H1 (cell line): Measurements from ENCODE around the gene PLXNA4. TPM values are rescaled to one million over a fixed set of nuclear protein-coding genes. Genes with fewer than 3 reads are reported as not detected.

Experiments
- CTCF ChIA-PET: fragments of 300-600 bp; sonication (Branson Sonifier 250); formaldehyde crosslinking; loops from one replicate; lab custom pipeline; 2021; ENCODE audit not compliant: partially characterized antibody; lab: Charles Lee
- POLR2A ChIA-PET: fragments of 300-600 bp; sonication (Branson Sonifier 250); formaldehyde crosslinking; loops from one replicate; lab custom pipeline; 2021; ENCODE audit warnings: inconsistent platforms; ENCODE audit not compliant: partially characterized antibody; lab: Charles Lee
- DNase-seq, 2 experiments: peaks; one replicate each; pipeline versions ENCODE4 v3.0.0 to v3.0.0-alpha.2; 2010 to 2022; ENCODE audit warnings: low spot score in 2 of 2, low read depth in 1 of 2, mixed read lengths in 1 of 2
- FAIRE-seq: peaks from 2 replicates; lab custom pipeline; 2011; peaks lifted over from hg19 to GRCh38; lab: Jason Lieb, UNC
- H2AFZ ChIP-seq: 2 replicates; pipeline ENCODE4 v1.8.1; 2012; ENCODE audit warnings: low read length, inconsistent platforms
- H2AK5ac ChIP-seq: 2 replicates; pipeline ENCODE4 v1.6.1; 2013; ENCODE audit warnings: low read depth, low read length
- H2BK120ac ChIP-seq: replicated peaks from 2 replicates; pipeline ENCODE3; 2013; ENCODE audit warnings: low read depth, low read length, inconsistent platforms
- H2BK12ac ChIP-seq: 2 replicates; pipeline ENCODE4 v1.6.1; 2013; ENCODE audit warnings: low read depth, low read length
- H2BK15ac ChIP-seq: 2 replicates; pipeline ENCODE4 v1.6.1; 2013; ENCODE audit warnings: low read length
- H2BK20ac ChIP-seq: 2 replicates; pipeline ENCODE4 v1.6.1; 2013; ENCODE audit warnings: low read length
- H2BK5ac ChIP-seq: 2 replicates; pipeline ENCODE4 v1.6.1; 2013; ENCODE audit warnings: low read depth, low read length
- H3K14ac ChIP-seq: 2 replicates; pipeline ENCODE4 v1.6.1; 2013; ENCODE audit warnings: inconsistent platforms; ENCODE audit not compliant: insufficient read length
- H3K18ac ChIP-seq: 2 replicates; pipeline ENCODE4 v1.6.1; 2013; ENCODE audit warnings: low read length; ENCODE audit errors: extremely low read depth
- H3K23ac ChIP-seq: 2 replicates; pipeline ENCODE4 v1.6.1; 2013; ENCODE audit warnings: inconsistent platforms; ENCODE audit not compliant: insufficient read length
- H3K23me2 ChIP-seq: 2 replicates; pipeline ENCODE4 v1.6.1; 2013; ENCODE audit warnings: low read depth, low read length
- H3K27ac ChIP-seq: 2 replicates; pipeline ENCODE4 v1.6.1; 2011; ENCODE audit warnings: low read depth, low read length, inconsistent platforms
- H3K27me3 ChIP-seq, 4 experiments: replicated peaks in 1 of 4; 1 replicate in 1 of 4; 2 replicates in 3 of 4; pipeline versions ENCODE4 v1.6.1 to v1.8.1; 2011 to 2013; ENCODE audit warnings: low read length in 3 of 4, mild to moderate bottlenecking in 3 of 4, inconsistent platforms in 2 of 4, mixed read lengths in 2 of 4, moderate library complexity in 1 of 4; ENCODE audit not compliant: control insufficient read depth in 3 of 4, insufficient read depth in 3 of 4; ENCODE audit errors: extremely low read depth in 1 of 4
- H3K36me3 ChIP-seq, 4 experiments: 2 replicates each; pipeline versions ENCODE4 v1.6.1 to v1.8.1; 2011 to 2013; ENCODE audit warnings: mild to moderate bottlenecking in 4 of 4, low read length in 3 of 4, moderate library complexity in 2 of 4, control low read depth in 1 of 4, inconsistent platforms in 1 of 4; ENCODE audit not compliant: insufficient read depth in 4 of 4, control insufficient read depth in 2 of 4
- H3K4ac ChIP-seq: replicated peaks from 2 replicates; pipeline ENCODE3; 2013; ENCODE audit warnings: low read length, low read depth, mixed read lengths, inconsistent platforms; ENCODE audit not compliant: insufficient read length
- H3K4me1 ChIP-seq, 4 experiments: replicated peaks in 1 of 4; 1 replicate in 1 of 4; 2 replicates in 3 of 4; pipeline versions ENCODE4 v1.6.1 to v1.8.1; 2011 to 2013; ENCODE audit warnings: low read length in 3 of 4, inconsistent platforms in 2 of 4, mixed read lengths in 1 of 4; ENCODE audit not compliant: insufficient read depth in 4 of 4, control insufficient read depth in 3 of 4
- H3K4me2 ChIP-seq, 2 experiments: 2 replicates each; pipeline versions ENCODE4 v1.6.1 to v1.8.1; 2011 to 2013; ENCODE audit warnings: low read depth in 2 of 2, low read length in 2 of 2, control low read depth in 1 of 2, inconsistent platforms in 1 of 2, mild to moderate bottlenecking in 1 of 2; ENCODE audit not compliant: insufficient read depth in 1 of 2
- H3K4me3 ChIP-seq, 4 experiments: fragments of 200-600, 300-600 bp in 1 of 4; sonication (generic), shearing (Covaris generic), sonication (Bioruptor Twin) in 1 of 4; 2 replicates each; pipeline versions ENCODE4 v1.5.1 to v1.8.1; 2011 to 2016; ENCODE audit warnings: low read length in 4 of 4, low read depth in 3 of 4, control low read depth in 2 of 4, inconsistent platforms in 2 of 4, mild to moderate bottlenecking in 2 of 4, mixed read lengths in 1 of 4, moderate library complexity in 1 of 4; ENCODE audit not compliant: insufficient read depth in 2 of 4; ENCODE audit errors: extremely low read depth in 1 of 4
- H3K56ac ChIP-seq: replicated peaks from 2 replicates; pipeline ENCODE3; 2013; ENCODE audit warnings: low read depth, mild to moderate bottlenecking, mixed read lengths, low read length, inconsistent platforms; ENCODE audit not compliant: insufficient read length
- H3K79me1 ChIP-seq: 2 replicates; pipeline ENCODE4 v1.6.1; 2013; ENCODE audit warnings: low read depth, low read length, control low read depth
- H3K79me2 ChIP-seq, 2 experiments: 2 replicates each; pipeline versions ENCODE4 v1.6.1 to v1.8.1; 2012 to 2013; ENCODE audit warnings: low read length in 2 of 2, mild to moderate bottlenecking in 2 of 2, inconsistent platforms in 1 of 2; ENCODE audit not compliant: insufficient read depth in 2 of 2, control insufficient read depth in 1 of 2
- H3K9ac ChIP-seq, 4 experiments: replicated peaks in 1 of 4; 1 replicate in 1 of 4; 2 replicates in 3 of 4; pipeline versions ENCODE4 v1.6.1 to v1.8.1; 2011 to 2013; ENCODE audit warnings: low read depth in 3 of 4, low read length in 3 of 4, control low read depth in 2 of 4, mild to moderate bottlenecking in 2 of 4, moderate library complexity in 2 of 4, inconsistent platforms in 1 of 4; ENCODE audit errors: extremely low read depth in 1 of 4
- H3K9me3 ChIP-seq, 2 experiments: 2 replicates each; pipeline versions ENCODE4 v1.6.1 to v1.8.1; 2012 to 2013; ENCODE audit warnings: mild to moderate bottlenecking in 2 of 2, moderate library complexity in 2 of 2, control low read depth in 1 of 2, inconsistent platforms in 1 of 2, low read depth in 1 of 2, low read length in 1 of 2, mixed read lengths in 1 of 2; ENCODE audit not compliant: insufficient read depth in 2 of 2
- H4K20me1 ChIP-seq, 2 experiments: replicated peaks in 1 of 2; 2 replicates each; pipeline versions ENCODE3 to v1.8.1; 2011 to 2013; ENCODE audit warnings: inconsistent platforms in 2 of 2, low read length in 2 of 2, mild to moderate bottlenecking in 1 of 2; ENCODE audit not compliant: insufficient read depth in 2 of 2, control insufficient read depth in 1 of 2
- H4K5ac ChIP-seq: 2 replicates; pipeline ENCODE4 v1.6.1; 2013; ENCODE audit warnings: low read length, low read depth, mixed read lengths, inconsistent platforms; ENCODE audit not compliant: insufficient read length
- H4K8ac ChIP-seq: 2 replicates; pipeline ENCODE4 v1.8.0; 2013; ENCODE audit warnings: mild to moderate bottlenecking, moderate library complexity, low read length, inconsistent platforms; ENCODE audit not compliant: insufficient read depth; ENCODE audit errors: extremely low read depth
- H4K91ac ChIP-seq: replicated peaks from 2 replicates; pipeline ENCODE3; 2013; ENCODE audit warnings: low read length, mixed read lengths, inconsistent platforms; ENCODE audit not compliant: insufficient read length
- JUND ChIP-seq: IDR thresholded peaks from 2 replicates; pipeline ENCODE4 v1.6.1; 2011; ENCODE audit warnings: mild to moderate bottlenecking, improper control_type of control experiment, low read length
- POLR2AphosphoS5 ChIP-seq: IDR thresholded peaks from 2 replicates; pipeline ENCODE4 v1.6.1; 2011; ENCODE audit warnings: low read depth, low read length
- SIRT6 ChIP-seq: IDR thresholded peaks from one replicate; pipeline ENCODE4 v1.7.1; 2012; ENCODE audit warnings: low read length, inconsistent platforms
- YY1 ChIP-seq: IDR thresholded peaks from 2 replicates; pipeline ENCODE4 v1.6.1; 2011; ENCODE audit warnings: low read depth, mild to moderate bottlenecking, low read length
- WGBS, 2 experiments: shearing (Covaris generic) in 1 of 2; methylation state at CpG; one replicate each; pipeline versions ENCODE4 v1.1.6 to v1.1.7; 2013 to 2015; ENCODE audit warnings: low lambda C conversion rate in 2 of 2, mixed read lengths in 2 of 2, inconsistent platforms in 1 of 2, low coverage in 1 of 2, missing lambda C conversion rate in 1 of 2; ENCODE audit not compliant: insufficient replicate concordance in 2 of 2, insufficient coverage in 1 of 2, insufficient read length in 1 of 2; ENCODE audit errors: extremely low coverage in 1 of 2, missing lambda C conversion rate in 1 of 2; 5-methylcytosine and 5-hydroxymethylcytosine counted together
- polyA plus RNA-seq, 7 experiments: library from polyadenylated mRNA; depleted of rRNA in 3 of 7; stranded (reverse) in 5 of 7; unstranded in 2 of 7; fragments of >200 nt in 5 of 7; fragments of 200-250 nt in 2 of 7; gene quantifications; 1 replicate in 5 of 7; 2 replicates in 1 of 7; 4 replicates in 1 of 7; pipeline versions ENCODE4 v1.2.1 to v1.2.3, GENCODE V29; 2011 to 2013; ENCODE audit warnings: missing spikeins in 2 of 7, mixed read lengths in 2 of 7
- total RNA-seq: library from RNA; stranded (reverse); fragmentation: NEBNext Ultra II Directional; extraction: Animal tissue kit (Norgen Biotek cat#: 25700); gene quantifications from 2 replicates; pipeline ENCODE4 v1.2.1, GENCODE V29; 2021

Gene PLXNA4
- total and polyA plus RNA-seq, 2 of the 8 experiments (the other 6 are each of a cell fraction or from before 2014, with no cell fraction given), result 0.76 to 0.79 TPM

GRCh38 chr7:132560105-132560504, 16.2 kb downstream of the PLXNA4 start:
- H2BK15ac ChIP-seq, result no peak overlapping the region
- no peak overlapping the region for H3K56ac ChIP-seq
- POLR2A ChIA-PET, result no interaction called here
- no peak overlapping the region for H3K27ac ChIP-seq
- H3K79me2 ChIP-seq, result no peaks in the 10 kb centered on the region
- H2BK20ac ChIP-seq, result no peak overlapping the region
- H3K23me2 ChIP-seq, result peaks cover 3% of the 10 kb centered on the region; the same call in 1 of the 2 replicates
- no peak overlapping the region for H3K4me3 ChIP-seq
- H3K4me2 ChIP-seq, result no peak overlapping the region
- H3K4me1 ChIP-seq, result peaks cover 0 to 2% (median 0%) of the 10 kb centered on the region in 4 experiments; a peak in 1 of 7 replicates
- peaks cover 0 to 18% (median 13%) of the 10 kb centered on the region in 4 experiments; a peak in 6 of 7 replicates for H3K27me3 ChIP-seq
- H2AK5ac ChIP-seq, result no peak overlapping the region
- WGBS, 2 experiments, result 93% methylated on average over 7 of the region's 7 CpGs; no CpG with 5 or more reads in 1 of the 2 experiments
- H3K36me3 ChIP-seq, result no peaks in the 10 kb centered on the region
- no peak for FAIRE-seq
- no peak overlapping the region for H3K14ac ChIP-seq
- H2BK5ac ChIP-seq, result no peak overlapping the region
- no peak overlapping the region for H4K91ac ChIP-seq
- H3K79me1 ChIP-seq, result no peaks in the 10 kb centered on the region
- no peak overlapping the region for H3K23ac ChIP-seq
- no peak overlapping the region for H3K18ac ChIP-seq
- H4K5ac ChIP-seq, result no peak overlapping the region
- H2BK120ac ChIP-seq, result no peak overlapping the region
- TF ChIP-seq YY1, result no peak
- TF ChIP-seq POLR2AphosphoS5, result no peak
- TF ChIP-seq JUND, result no peak
- no peak for TF ChIP-seq SIRT6
- H2AFZ ChIP-seq, result no peak overlapping the region
- no peaks in the 10 kb centered on the region for H4K20me1 ChIP-seq
- CTCF ChIA-PET, result interaction anchor here (0.8 to 1.1 kb wide), 4 partner anchors 14 to 76 kb away, joined by 3 to 4 read pairs (median 3); no protein-coding TSS in a partner anchor
- H3K9me3 ChIP-seq, result no peaks in the 10 kb centered on the region
- H3K9ac ChIP-seq, result no peak overlapping the region
- H4K8ac ChIP-seq, result no peak overlapping the region
- H2BK12ac ChIP-seq, result no peak overlapping the region
- DNase-seq, result no peak
- H3K4ac ChIP-seq, result no peak overlapping the region
